ENCODE data around the gene RILPL2.
"Not testable (repeated sequence)": the region's sequence is repeated elsewhere in the genome, so short reads cannot be mapped to it uniquely, and the experiment has no call there.

RILPL2 gene

GRCh38 chr12:123379391-123379790 is 57.1 kb downstream of the RILPL2 start:
- no peak for DNase-seq

DNA sequence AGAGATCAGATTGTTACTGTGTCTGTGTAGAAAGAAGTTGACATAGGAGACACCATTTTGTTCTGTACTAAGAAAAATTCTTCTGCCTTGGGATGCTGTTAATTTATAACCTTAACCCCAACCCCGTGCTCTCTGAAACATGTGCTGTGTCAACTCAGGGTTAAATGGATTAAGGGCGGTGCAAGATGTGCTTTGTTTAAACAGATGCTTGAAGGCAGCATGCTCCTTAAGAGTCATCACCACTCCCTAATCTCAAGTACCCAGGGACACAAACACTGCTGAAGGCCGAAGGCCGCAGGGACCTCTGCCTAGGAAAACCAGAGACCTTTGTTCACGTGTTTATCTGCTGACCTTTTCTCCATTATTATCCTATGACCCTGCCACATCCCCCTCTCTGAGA is 64.1 kb downstream of the RILPL2 start:
- DNase-seq = not testable (repeated sequence)

- not testable (repeated sequence) for DNase-seq
Measured at GRCh38 chr12:123371667-123372368, 64.7 kb downstream of the RILPL2 start.

- no peak for DNase-seq
Measured at GRCh38 chr12:123369229-123369628, 67.3 kb downstream of the RILPL2 start.

GRCh38 chr12:123368431-123368830 is 68.1 kb downstream of the RILPL2 start:
- DNase-seq = not testable (repeated sequence)

- no peak for DNase-seq
Measured at GRCh38 chr12:123367511-123367910, 69.0 kb downstream of the RILPL2 start.

Data from inflammatory macrophage treated with lipopolysaccharide for 4 hours (primary cell).